ENCODE measurements around the gene CASK.
"Not testable (repeated sequence)": the region's sequence is repeated elsewhere in the genome, so short reads cannot be mapped to it uniquely, and the experiment has no call there.

CASK gene

GRCh38 chrX:41608244-41608643 is 315.1 kb downstream of the CASK start:
- no peak for DNase-seq

- no peak for DNase-seq
Measured at GRCh38 chrX:41607264-41607832, 316.0 kb downstream of the CASK start.

GRCh38 chrX:41606057-41606456 is 317.3 kb downstream of the CASK start:
- not testable (repeated sequence) for DNase-seq

- no peak for DNase-seq
Measured at GRCh38 chrX:41604766-41605543, 318.4 kb downstream of the CASK start.

GRCh38 chrX:41604177-41604576 is 319.2 kb downstream of the CASK start:
- no peak for DNase-seq

- DNase-seq, result no peak
Measured at GRCh38 chrX:41603596-41603995, 319.8 kb downstream of the CASK start.

GRCh38 chrX:41602816-41603345 is 320.5 kb downstream of the CASK start:
- DNase-seq, result no peak

- no peak for DNase-seq
Measured at GRCh38 chrX:41600291-41600690, 323.1 kb downstream of the CASK start.

- no peak for DNase-seq
Measured at GRCh38 chrX:41599507-41599906, 323.8 kb downstream of the CASK start.

GRCh38 chrX:41596596-41596995 is 326.8 kb downstream of the CASK start:
- DNase-seq, result no peak

- no peak for DNase-seq
Measured at GRCh38 chrX:41594634-41595033, 328.7 kb downstream of the CASK start.

GRCh38 chrX:41591906-41592305 is 331.4 kb downstream of the CASK start:
- DNase-seq, result no peak

GRCh38 chrX:41590641-41591040 is 332.7 kb downstream of the CASK start:
- no peak for DNase-seq

GRCh38 chrX:41589634-41590270 is 333.6 kb downstream of the CASK start:
- no peak for DNase-seq

GRCh38 chrX:41588271-41588670 is 335.1 kb downstream of the CASK start:
- DNase-seq, result no peak

- no peak for DNase-seq
Measured at GRCh38 chrX:41580423-41581064, 342.8 kb downstream of the CASK start.

- no peak for DNase-seq
Measured at GRCh38 chrX:41563876-41564275, 359.5 kb downstream of the CASK start.

- DNase-seq, result peak; percentile 87
Measured at GRCh38 chrX:41561045-41561444, 362.3 kb downstream of the CASK start.

- no peak for DNase-seq
Measured at GRCh38 chrX:41559235-41560052, 363.9 kb downstream of the CASK start.

GRCh38 chrX:41558531-41558930 is 364.8 kb downstream of the CASK start:
- peak; percentile 43 for DNase-seq

- no peak for DNase-seq
Measured at GRCh38 chrX:41556958-41557357, 366.4 kb downstream of the CASK start.

- no peak for DNase-seq
Measured at GRCh38 chrX:41553688-41554087, 369.7 kb downstream of the CASK start.

- DNase-seq, result no peak
Measured at GRCh38 chrX:41548411-41548810, 374.9 kb downstream of the CASK start.
